Measurements from ENCODE around the gene TEPSIN.
A peak's percentile ranks its signal among the peaks of the same experiment; 100 is the strongest.

Gene TEPSIN

GRCh38 chr17:81267390-81268067 is 28.7 kb upstream of the TEPSIN start:
- DNase-seq = no peak

- no peak for DNase-seq
Observed at GRCh38 chr17:81265576-81265975, 26.7 kb upstream of the TEPSIN start.

DNA sequence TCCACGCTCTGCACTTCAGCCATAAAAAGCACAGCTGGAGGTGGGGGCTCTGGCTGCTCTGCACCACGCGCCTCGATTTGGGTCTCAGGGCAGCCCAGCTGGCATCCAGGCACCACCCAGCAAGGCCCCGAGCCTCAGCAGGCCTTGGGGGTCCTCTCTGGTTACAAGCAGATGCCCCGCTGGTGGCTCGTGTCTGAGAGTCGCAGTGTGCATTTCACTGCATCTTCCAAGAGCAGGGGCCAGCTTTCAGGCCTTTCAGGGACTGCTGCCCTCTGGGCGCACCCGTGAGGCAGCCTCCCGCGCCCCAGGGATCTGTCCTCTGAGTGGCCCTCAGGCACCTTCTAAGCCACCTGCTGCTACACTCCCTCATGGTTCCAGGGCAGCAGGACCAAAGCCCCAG is 25.8 kb upstream of the TEPSIN start:
- no peak for DNase-seq

GRCh38 chr17:81263371-81264181 is 24.7 kb upstream of the TEPSIN start:
- DNase-seq = no peak

DNA sequence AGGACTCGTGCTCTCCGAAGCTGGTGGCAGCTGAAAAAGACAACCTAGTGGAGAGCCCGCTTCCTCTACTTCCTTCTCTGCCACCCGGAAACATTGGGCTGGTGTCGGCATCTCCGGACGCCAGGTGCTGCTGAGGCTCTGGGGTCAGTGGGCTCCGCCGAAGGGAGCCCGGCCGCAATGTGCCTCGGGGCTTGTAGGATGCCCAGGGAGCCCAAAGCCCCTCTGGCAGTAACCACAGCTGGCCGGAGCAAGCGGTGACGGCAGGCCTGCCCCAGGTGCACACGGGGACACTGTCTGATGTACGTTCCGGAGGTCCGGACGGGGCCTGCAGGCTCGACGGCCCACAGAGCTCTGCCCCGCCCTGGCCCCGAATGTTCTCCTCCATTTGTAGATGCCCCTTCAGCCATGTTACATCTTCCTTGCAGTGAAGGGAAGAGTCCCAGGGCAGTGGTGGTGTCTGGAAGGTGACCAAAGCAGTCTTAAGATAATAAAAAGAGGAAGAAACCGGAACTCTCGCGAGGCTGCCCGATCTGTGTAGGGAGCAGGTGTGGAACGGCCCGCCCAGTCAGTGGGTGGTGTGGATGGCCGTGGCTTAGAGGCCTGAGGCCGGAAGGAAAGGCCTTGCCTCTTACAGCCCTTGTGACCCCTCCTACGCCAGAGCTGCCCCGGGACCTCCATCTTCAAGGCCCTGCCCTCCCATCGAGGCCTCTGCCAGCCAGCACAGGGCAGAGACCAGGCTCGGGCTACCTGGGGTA is 22.9 kb upstream of the TEPSIN start:
- DNase-seq = no peak

- no peak for DNase-seq
Observed at GRCh38 chr17:81261096-81261495, 22.2 kb upstream of the TEPSIN start.

DNA sequence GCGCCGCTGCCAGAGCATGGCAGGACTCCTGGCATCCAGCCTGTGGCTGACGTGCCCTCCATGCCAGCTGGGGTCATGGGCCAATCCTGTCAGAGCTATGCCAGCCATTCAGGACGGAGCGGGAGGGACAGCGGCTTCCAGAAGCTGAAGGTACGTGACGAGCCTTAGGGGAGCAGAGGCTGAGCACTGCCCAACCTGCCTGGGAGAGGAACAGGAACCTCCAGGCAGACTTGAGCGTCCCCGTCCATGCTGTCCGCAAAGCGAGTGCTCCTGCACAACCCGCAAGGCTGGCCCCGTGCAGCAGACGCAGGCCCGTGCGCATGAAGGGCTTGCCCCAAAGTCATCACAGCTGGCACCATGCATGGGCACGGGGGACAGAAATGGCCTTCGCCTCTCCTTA is 21.8 kb upstream of the TEPSIN start:
- no peak for DNase-seq

- DNase-seq = no peak
Observed at GRCh38 chr17:81260171-81260570, 21.3 kb upstream of the TEPSIN start.

- no peak for DNase-seq
Observed at GRCh38 chr17:81259058-81259605, 20.3 kb upstream of the TEPSIN start.

DNA sequence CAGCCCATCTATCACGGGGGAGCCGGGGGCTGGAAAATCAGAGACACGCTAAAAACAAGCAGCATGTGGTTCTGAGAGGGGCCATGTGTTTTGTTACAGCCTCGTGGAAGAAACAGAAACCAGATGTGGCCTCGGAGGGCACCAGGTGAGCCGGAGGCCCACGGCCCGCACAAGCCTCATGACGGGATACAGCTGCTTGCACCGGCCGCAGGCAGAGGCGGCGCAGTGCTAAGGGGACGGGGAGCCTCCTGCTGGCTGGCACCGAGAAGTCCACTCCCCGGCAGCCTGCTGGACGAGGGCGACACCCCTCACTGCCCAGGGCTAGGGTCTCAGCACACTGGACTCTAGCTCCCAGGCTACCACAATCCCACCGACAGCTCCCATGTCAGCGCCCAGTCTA is 19.4 kb upstream of the TEPSIN start:
- no peak for DNase-seq

GRCh38 chr17:81257533-81257932 is 18.7 kb upstream of the TEPSIN start:
- no peak for DNase-seq

GRCh38 chr17:81256616-81257015 is 17.8 kb upstream of the TEPSIN start:
- no peak for DNase-seq

DNA sequence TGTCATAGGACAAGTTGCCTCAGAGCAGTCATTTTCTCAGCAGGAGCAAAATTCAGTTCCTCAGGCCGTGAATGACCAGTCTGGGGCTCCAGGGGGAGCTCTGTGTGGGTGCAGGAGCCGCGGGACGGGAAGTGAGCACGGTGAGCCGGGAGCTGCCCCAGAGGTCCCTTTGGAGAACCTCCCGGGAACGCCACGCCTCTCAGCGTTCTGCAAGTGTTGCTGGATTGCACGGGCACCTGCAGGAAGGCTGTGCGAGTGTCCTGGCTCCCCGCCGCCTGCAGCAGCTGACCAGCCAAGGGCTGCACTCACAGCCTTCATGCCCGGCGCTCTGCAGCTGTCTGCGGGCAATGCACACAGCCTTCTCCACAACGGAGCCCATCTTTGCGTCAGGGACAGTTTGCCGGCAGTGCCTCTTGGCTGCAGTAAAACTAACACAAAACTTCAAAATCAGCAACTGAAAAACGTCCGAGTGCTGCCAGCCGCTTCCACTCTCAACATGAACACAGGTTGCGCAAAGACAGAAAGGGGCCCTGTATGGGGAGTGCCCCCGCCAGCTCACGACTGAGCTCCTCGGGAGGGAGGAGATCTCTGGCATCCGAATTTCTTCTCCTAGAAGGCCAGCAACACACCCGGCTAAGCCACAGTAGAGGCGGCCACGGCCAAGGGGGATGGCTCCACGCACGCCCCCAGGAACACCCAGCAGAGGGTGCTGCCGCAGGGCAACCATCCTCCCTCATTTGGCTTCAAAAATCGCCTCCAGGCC is 16.3 kb upstream of the TEPSIN start:
- peak; percentile 25 to 42 for DNase-seq

GRCh38 chr17:81253358-81254131 is 14.7 kb upstream of the TEPSIN start:
- DNase-seq = peak in 1 of 2 donors; percentile 30

- DNase-seq = no peak
Observed at GRCh38 chr17:81252987-81253329, 14.1 kb upstream of the TEPSIN start.

DNA sequence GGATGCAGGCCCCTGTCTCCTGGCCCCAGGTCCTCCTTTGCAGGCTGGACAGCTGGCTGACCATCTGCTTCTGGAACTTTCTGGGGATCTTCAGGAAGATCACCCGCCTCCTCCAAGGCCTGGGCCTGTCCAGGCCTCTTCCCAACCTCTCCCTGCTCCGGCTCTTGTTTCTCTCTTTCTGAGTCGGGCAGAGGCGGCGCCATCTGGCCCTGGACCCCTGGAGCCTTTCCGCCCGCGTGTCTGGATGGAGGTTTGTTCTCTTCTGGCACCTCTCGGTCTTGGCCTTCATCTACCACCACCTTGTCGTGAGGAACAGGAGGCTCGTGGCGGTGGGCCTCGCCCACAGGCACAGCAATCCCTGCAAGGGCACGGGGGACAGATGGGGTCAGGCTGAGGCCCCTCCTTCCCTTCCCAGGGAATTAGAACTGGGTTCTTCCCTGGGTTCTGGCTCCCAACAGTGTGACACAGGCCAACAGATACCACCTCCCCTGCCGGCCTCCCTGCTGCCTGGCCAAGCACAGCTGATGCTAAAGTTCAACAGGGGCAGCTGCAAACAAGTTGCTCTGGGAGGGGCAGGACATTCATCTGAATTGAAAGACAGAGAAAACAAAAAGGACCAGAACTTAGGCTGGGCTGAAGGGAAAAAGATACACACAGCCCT is 13.6 kb upstream of the TEPSIN start:
- no peak for DNase-seq

- no peak for DNase-seq
Observed at GRCh38 chr17:81251709-81252301, 12.9 kb upstream of the TEPSIN start.

DNA sequence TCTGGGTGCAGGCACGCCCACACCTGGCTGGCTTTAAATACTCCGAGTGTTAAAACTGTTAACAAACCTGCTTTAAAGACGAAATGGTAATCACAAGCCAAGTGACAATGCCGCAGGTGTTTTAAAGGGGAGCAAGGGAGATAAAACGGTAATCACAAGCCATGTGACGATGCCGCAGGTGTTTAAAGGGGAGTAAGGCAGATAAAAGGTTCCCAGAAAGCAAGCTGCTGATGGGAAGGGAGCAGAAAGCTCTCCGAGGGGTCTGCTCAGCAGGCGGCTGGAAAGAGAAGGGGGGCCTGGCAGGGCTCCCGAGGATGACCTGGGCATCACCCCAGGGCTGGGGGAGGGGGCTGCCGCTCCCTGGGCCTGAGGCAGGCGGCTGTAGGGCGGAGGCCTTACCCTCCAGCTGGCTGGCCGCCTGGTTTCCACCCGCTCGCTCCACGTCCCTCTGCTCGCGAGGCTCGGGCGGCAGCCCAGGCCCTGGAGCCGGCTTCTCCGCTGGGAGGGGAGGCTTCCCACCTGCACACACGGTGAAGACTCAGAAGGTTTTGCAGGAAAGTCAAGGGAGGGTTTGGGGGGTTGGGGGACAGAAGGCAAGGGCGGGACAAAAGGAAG is 12.3 kb upstream of the TEPSIN start:
- no peak for DNase-seq

DNA sequence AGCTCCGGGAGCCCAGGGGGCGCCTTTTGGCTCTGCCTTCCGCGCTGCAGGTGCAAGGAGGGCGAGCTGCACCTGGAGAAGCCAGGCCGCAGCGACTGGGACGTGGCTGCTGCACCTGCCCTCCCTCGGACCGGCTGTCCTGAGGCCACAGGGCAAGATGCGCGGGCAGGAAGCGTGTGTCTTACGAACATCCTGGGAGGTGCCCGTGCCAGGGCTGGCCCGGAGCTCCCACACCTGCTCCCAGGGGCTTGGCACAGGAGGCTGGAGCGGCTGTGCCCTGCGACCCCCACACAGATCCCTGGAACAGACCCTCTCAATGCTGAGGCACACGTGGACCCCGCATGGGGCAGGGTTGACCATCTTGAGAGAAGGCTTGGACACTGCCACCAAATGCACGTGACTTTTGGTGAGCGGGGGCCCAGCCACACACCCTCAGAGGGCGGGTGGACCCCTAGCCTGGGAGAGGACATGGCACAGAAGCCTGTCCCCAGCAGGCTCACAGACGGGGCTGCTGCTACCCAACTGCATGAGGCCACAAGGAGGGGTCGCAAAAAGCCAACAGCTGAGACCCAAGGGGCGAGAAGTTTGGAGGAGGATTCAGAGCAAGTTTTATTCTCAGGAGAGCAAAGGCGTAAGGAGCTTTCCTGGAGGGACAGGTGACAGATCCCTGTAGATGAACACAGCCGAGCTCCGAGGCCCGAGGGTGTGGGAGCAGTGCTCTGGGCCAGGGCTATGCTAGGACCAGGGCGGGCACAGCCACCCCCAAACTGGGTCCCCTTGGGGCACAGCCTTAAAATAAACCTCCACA is 11.6 kb upstream of the TEPSIN start:
- DNase-seq = no peak

All from hippocampal formation (tissue), 2 donors.